ENCODE measurements around the gene NECTIN1. TPM values are rescaled to one million over a fixed set of nuclear protein-coding genes. Genes with fewer than 3 reads are reported as not detected.

The NECTIN1 gene
- total RNA-seq, 2 donors from 2014 or later: 29.3 to 45.3 TPM

DNA sequence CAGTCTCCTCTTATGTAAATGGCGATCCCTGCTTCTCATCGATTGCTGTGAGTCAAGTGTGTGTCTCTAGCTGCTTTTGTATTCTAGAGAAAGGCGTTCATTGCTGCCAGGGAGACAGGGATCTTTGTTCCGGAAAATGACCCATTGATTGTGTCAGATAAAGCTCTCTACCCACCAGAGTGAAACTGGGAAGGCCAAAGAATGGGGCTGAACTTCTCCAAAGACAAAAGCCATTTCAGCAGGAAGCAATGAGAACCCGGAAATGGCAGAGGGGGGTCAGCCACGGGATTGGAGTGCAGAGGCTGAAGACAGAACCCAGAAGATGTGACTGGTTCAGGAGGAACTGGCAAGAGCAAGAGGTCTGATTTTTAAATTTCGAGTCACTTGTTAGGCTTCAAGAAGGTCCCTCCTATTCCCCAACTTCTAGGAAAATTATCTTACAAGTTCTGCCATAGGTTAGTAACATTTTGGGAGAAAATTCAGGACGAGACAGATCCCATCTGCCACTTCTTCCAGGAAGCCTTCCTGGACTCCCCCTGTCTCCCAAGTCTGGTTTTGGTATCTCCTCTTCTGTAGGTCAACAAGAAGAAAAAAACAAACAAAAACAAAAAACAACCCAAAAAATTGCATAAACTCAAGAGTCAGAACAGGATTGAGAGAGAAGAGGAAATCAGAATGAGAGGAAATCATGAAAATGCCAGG, 110.6 kb downstream of the NECTIN1 start:
- Mint-ChIP-seq H3K36me3 (ENCODE audit: low read depth) (no peaks in the 10 kb centered on the region), H3K27ac (peak overlapping the region; percentile 26), H3K9me3 (no peaks in the 10 kb centered on the region), H3K4me3 (no peak overlapping the region), H3K4me1 (peaks cover 52% of the 10 kb centered on the region), H3K27me3 (ENCODE audit: insufficient read depth) (peaks cover 6% of the 10 kb centered on the region)
- Histone ChIP-seq H3K36me3 (ENCODE audit: control insufficient read depth, insufficient read depth, low read length) (no peaks in the 10 kb centered on the region), H3K4me3 (ENCODE audit: low read length) (no peak overlapping the region), H3K9me3 (ENCODE audit: control insufficient read depth, low read length) (no peaks in the 10 kb centered on the region), H3K9ac (ENCODE audit: extremely low read depth, low read length, poor library complexity, severe bottlenecking) (no peak overlapping the region), H3K27me3 (ENCODE audit: control insufficient read depth, insufficient read depth, low read length, poor library complexity, severe bottlenecking) (no peaks in the 10 kb centered on the region), H3K27ac (ENCODE audit: low read depth, low read length) (peak overlapping the region; percentile 18), H3K4me1 (ENCODE audit: control insufficient read depth, insufficient read depth, low read length) (peaks cover 30% of the 10 kb centered on the region)
- no peak for DNase-seq
- TF ChIP-seq, protein P1, sequence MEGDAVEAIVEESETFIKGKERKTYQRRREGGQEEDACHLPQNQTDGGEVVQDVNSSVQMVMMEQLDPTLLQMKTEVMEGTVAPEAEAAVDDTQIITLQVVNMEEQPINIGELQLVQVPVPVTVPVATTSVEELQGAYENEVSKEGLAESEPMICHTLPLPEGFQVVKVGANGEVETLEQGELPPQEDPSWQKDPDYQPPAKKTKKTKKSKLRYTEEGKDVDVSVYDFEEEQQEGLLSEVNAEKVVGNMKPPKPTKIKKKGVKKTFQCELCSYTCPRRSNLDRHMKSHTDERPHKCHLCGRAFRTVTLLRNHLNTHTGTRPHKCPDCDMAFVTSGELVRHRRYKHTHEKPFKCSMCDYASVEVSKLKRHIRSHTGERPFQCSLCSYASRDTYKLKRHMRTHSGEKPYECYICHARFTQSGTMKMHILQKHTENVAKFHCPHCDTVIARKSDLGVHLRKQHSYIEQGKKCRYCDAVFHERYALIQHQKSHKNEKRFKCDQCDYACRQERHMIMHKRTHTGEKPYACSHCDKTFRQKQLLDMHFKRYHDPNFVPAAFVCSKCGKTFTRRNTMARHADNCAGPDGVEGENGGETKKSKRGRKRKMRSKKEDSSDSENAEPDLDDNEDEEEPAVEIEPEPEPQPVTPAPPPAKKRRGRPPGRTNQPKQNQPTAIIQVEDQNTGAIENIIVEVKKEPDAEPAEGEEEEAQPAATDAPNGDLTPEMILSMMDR (conservative IDR thresholded peaks at IDR 0.05): no peak
- WGBS, 2 experiments (ENCODE audit: insufficient coverage in 1 of 2, insufficient read length in 1 of 2): 41 to 48% methylated on average over 6 to 8 of the region's 8 CpGs

DNA sequence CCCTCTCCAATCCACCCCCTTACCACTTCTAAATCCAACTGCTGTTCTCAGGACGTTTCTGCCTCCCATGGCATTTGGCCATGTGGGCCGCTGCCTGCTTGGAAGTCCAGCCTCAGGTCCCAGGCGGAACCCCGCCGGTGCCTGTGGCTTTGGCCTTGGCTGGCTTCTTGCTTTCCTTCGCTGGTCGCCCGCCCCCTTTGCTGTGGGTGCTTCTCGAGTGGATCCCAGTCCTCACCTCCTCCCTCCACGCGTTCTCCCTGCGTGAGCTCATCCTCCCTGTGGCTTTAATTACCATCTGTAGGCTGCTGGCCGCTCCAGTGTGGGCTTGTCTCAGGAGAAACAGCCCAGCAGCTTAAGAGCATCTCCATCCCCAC, 111.7 kb downstream of the NECTIN1 start:
- peaks cover 51% of the 10 kb centered on the region for H3K4me1 Mint-ChIP-seq
- H3K27me3 Mint-ChIP-seq (ENCODE audit: insufficient read depth): peaks cover 7% of the 10 kb centered on the region
- TF ChIP-seq, protein P1 (conservative IDR thresholded peaks at IDR 0.05): no peak
- Histone ChIP-seq H3K9ac (ENCODE audit: extremely low read depth, low read length, poor library complexity, severe bottlenecking) (no peak overlapping the region), H3K4me1 (ENCODE audit: control insufficient read depth, insufficient read depth, low read length) (peaks cover 30% of the 10 kb centered on the region), H3K27ac (ENCODE audit: low read depth, low read length) (no peak overlapping the region), H3K36me3 (ENCODE audit: control insufficient read depth, insufficient read depth, low read length) (no peaks in the 10 kb centered on the region), H3K27me3 (ENCODE audit: control insufficient read depth, insufficient read depth, low read length, poor library complexity, severe bottlenecking) (no peaks in the 10 kb centered on the region), H3K4me3 (ENCODE audit: low read length) (no peak overlapping the region), H3K9me3 (ENCODE audit: control insufficient read depth, low read length) (no peaks in the 10 kb centered on the region)
- no peaks in the 10 kb centered on the region for H3K36me3 Mint-ChIP-seq (ENCODE audit: low read depth)
- peak overlapping the region; percentile 69 for H3K27ac Mint-ChIP-seq
- H3K4me3 Mint-ChIP-seq: peak overlapping the region; percentile 22
- WGBS, 2 experiments (ENCODE audit: insufficient coverage in 1 of 2, insufficient read length in 1 of 2): 80 to 90% methylated on average over 12 to 13 of the region's 13 CpGs
- no peaks in the 10 kb centered on the region for H3K9me3 Mint-ChIP-seq
- no peak for DNase-seq

DNA sequence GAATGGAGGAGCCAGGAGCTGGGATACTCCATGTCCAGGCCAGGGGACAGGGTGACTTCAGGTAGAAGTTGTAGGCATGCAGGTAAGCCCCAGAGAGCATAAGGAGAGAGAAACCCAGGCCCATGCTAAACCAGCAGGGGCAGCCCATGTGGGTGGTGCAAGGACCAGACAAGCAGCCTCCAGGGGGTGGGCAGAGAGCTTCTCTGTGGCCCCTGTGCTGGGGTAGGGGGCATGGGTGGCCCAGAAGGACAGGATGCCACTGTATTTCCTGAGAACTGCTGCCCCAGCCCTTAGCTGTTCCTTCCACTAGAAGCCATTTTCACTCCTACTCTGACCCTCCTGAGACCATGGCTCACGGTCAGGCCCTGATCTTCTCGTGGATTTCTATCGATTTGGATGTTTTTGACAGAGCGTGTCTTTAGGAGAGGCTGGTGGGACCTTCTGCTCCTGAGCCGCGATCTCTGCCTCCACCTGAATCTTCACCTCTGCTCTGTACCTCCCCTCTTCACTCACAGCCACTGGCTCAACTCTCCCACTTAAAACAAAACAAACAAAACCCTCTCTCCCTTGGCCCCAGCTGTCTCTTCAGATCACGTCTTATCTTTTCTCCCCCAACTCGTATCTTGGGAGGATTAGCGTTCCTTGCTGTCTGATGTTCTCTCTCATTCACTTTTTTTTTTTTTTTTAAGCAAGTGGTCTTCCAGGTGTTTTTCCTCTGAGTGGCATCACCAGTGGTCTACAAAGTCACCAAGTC, 112.2 kb downstream of the NECTIN1 start:
- DNase-seq: no peak
- Histone ChIP-seq H3K9me3 (ENCODE audit: control insufficient read depth, low read length) (no peaks in the 10 kb centered on the region), H3K27me3 (ENCODE audit: control insufficient read depth, insufficient read depth, low read length, poor library complexity, severe bottlenecking) (no peaks in the 10 kb centered on the region), H3K9ac (ENCODE audit: extremely low read depth, low read length, poor library complexity, severe bottlenecking) (no peak overlapping the region), H3K36me3 (ENCODE audit: control insufficient read depth, insufficient read depth, low read length) (no peaks in the 10 kb centered on the region), H3K4me1 (ENCODE audit: control insufficient read depth, insufficient read depth, low read length) (peaks cover 30% of the 10 kb centered on the region), H3K4me3 (ENCODE audit: low read length) (peak overlapping the region; percentile 18), H3K27ac (ENCODE audit: low read depth, low read length) (no peak overlapping the region)
- Mint-ChIP-seq H3K36me3 (ENCODE audit: low read depth) (no peaks in the 10 kb centered on the region), H3K27ac (peak overlapping the region; percentile 69), H3K9me3 (no peaks in the 10 kb centered on the region), H3K4me3 (peak overlapping the region; percentile 22), H3K4me1 (peaks cover 57% of the 10 kb centered on the region), H3K27me3 (ENCODE audit: insufficient read depth) (peaks cover 9% of the 10 kb centered on the region)
- WGBS, 2 experiments (ENCODE audit: insufficient coverage in 1 of 2, insufficient read length in 1 of 2): 68 to 77% methylated on average over 6 to 9 of the region's 9 CpGs
- TF ChIP-seq, protein P1 (conservative IDR thresholded peaks at IDR 0.05): no peak

All from endodermal cell (in vitro differentiated cells).